OCI-LY1 (cell line): ENCODE data around the gene PSME4.
"Not testable (repeated sequence)": the region's sequence is repeated elsewhere in the genome, so short reads cannot be mapped to it uniquely, and the experiment has no call there.

Experiments used
- H2AFZ ChIP-seq: fragments of 200-600 bp; sonication (generic), shearing (Covaris generic); 2 replicates; pipeline ENCODE4 v1.6.0; 2014; ENCODE audit warnings: antibody characterized with exemption, mild to moderate bottlenecking, low read length
- H3F3A ChIP-seq: fragments of 200-600 bp; sonication (generic), shearing (Covaris generic); 2 replicates; pipeline ENCODE4 v1.6.0; 2014; ENCODE audit warnings: mild to moderate bottlenecking, antibody characterized with exemption, low read length, moderate library complexity; ENCODE audit not compliant: insufficient read depth
- H3K27ac ChIP-seq: fragments of 200-600 bp; sonication (generic); 2 replicates; pipeline ENCODE4 v1.5.1; 2014; ENCODE audit warnings: low read length, mixed run types, mild to moderate bottlenecking, low read depth; ENCODE audit not compliant: poor library complexity, severe bottlenecking
- H3K27me3 ChIP-seq: fragments of 200-600 bp; sonication (generic); 2 replicates; pipeline ENCODE4 v1.6.0; 2014; ENCODE audit warnings: antibody characterized with exemption, mild to moderate bottlenecking, low read length, moderate library complexity; ENCODE audit not compliant: insufficient read depth
- H3K36me3 ChIP-seq: fragments of 200-600 bp; sonication (generic); 2 replicates; pipeline ENCODE4 v1.6.1; 2014; ENCODE audit warnings: mild to moderate bottlenecking, antibody characterized with exemption, low read length, moderate library complexity, mixed read lengths; ENCODE audit not compliant: insufficient read depth
- H3K4me1 ChIP-seq: fragments of 200-600 bp; sonication (generic); 2 replicates; pipeline ENCODE4 v1.5.1; 2014; ENCODE audit warnings: mild to moderate bottlenecking, low read length, moderate library complexity; ENCODE audit not compliant: insufficient read depth, severe bottlenecking
- H3K4me2 ChIP-seq: fragments of 200-600 bp; sonication (generic), shearing (Covaris generic); 2 replicates; pipeline ENCODE4 v1.6.1; 2014; ENCODE audit warnings: low read length
- H3K4me3 ChIP-seq: fragments of 200-600 bp; sonication (generic); 2 replicates; pipeline ENCODE4 v1.5.1; 2014; ENCODE audit warnings: low read length, low read depth, mild to moderate bottlenecking, mixed read lengths; ENCODE audit not compliant: poor library complexity, severe bottlenecking
- H3K79me2 ChIP-seq: fragments of 200-600 bp; shearing (Covaris generic); 2 replicates; pipeline ENCODE4 v1.6.1; 2016; ENCODE audit warnings: mixed run types, low read length, mixed read lengths; ENCODE audit not compliant: insufficient read depth
- H3K9ac ChIP-seq: fragments of 200-600 bp; sonication (generic), shearing (Covaris generic); 2 replicates; pipeline ENCODE4 v1.6.1; 2014; ENCODE audit warnings: mild to moderate bottlenecking, low read length, mixed read lengths
- H3K9me2 ChIP-seq: fragments of 200-600 bp; sonication (generic), shearing (Covaris generic); 2 replicates; pipeline ENCODE4 v1.6.1; 2014; ENCODE audit warnings: low read depth, mild to moderate bottlenecking, low read length, mixed read lengths
- H3K9me3 ChIP-seq: fragments of 200-600 bp; shearing (Covaris generic); 2 replicates; pipeline ENCODE4 v1.6.1; 2014; ENCODE audit warnings: low read length, mixed read lengths
- H4K20me1 ChIP-seq: fragments of 200-600 bp; sonication (generic), shearing (Covaris generic); 2 replicates; pipeline ENCODE4 v1.6.0; 2016; ENCODE audit warnings: mild to moderate bottlenecking, low read length; ENCODE audit not compliant: insufficient read depth
- CTCF ChIP-seq: fragments of 200-600 bp; sonication (generic), shearing (Covaris generic); IDR thresholded peaks from 2 replicates; pipeline ENCODE4 v1.5.1; 2017; ENCODE audit warnings: mild to moderate bottlenecking, antibody characterized with exemption, low read length, moderate library complexity, mixed read lengths
- EZH2 ChIP-seq: fragments of 200-600 bp; sonication (generic), shearing (Covaris generic); IDR thresholded peaks from 2 replicates; pipeline ENCODE4 v1.8.0; 2017; ENCODE audit warnings: borderline replicate concordance, mixed run types, mild to moderate bottlenecking, antibody characterized with exemption, low read length, moderate library complexity, mixed read lengths

PSME4 gene

GRCh38 chr2:53823639-53824038, 147.2 kb downstream of the PSME4 start:
- H3K36me3 ChIP-seq, H3K27me3 ChIP-seq, H4K20me1 ChIP-seq, H3K4me2 ChIP-seq, H3K27ac ChIP-seq, H3K9me3 ChIP-seq, H3K9me2 ChIP-seq, H3K4me1 ChIP-seq, H3K9ac ChIP-seq, H3K4me3 ChIP-seq, H2AFZ ChIP-seq, H3K79me2 ChIP-seq, H3F3A ChIP-seq: not testable (repeated sequence)
- TF ChIP-seq CTCF: peak; percentile 33; the same call in 1 of the 2 replicates

GRCh38 chr2:53821810-53822209, 149.0 kb downstream of the PSME4 start:
- H3K9me2 ChIP-seq: no peaks in the 10 kb centered on the region
- H3K9ac ChIP-seq: no peak overlapping the region
- H2AFZ ChIP-seq: no peak overlapping the region
- H3K9me3 ChIP-seq: no peaks in the 10 kb centered on the region
- no peaks in the 10 kb centered on the region for H3F3A ChIP-seq
- H3K4me3 ChIP-seq: no peak overlapping the region
- TF ChIP-seq EZH2: no peak
- TF ChIP-seq CTCF: no peak
- no peak overlapping the region for H3K4me2 ChIP-seq
- no peaks in the 10 kb centered on the region for H3K27me3 ChIP-seq
- no peaks in the 10 kb centered on the region for H3K79me2 ChIP-seq
- H4K20me1 ChIP-seq: no peaks in the 10 kb centered on the region
- no peaks in the 10 kb centered on the region for H3K4me1 ChIP-seq
- peaks cover 15% of the 10 kb centered on the region for H3K36me3 ChIP-seq
- H3K27ac ChIP-seq: no peak overlapping the region

GRCh38 chr2:53820711-53821110, 150.1 kb downstream of the PSME4 start:
- TF ChIP-seq CTCF (no peak), EZH2 (no peak)
- no peak overlapping the region for H3K27ac ChIP-seq
- H3K4me2 ChIP-seq: no peak overlapping the region
- H4K20me1 ChIP-seq: no peaks in the 10 kb centered on the region
- H3K79me2 ChIP-seq: no peaks in the 10 kb centered on the region
- H3F3A ChIP-seq: no peaks in the 10 kb centered on the region
- H3K9me3 ChIP-seq: no peaks in the 10 kb centered on the region
- no peak overlapping the region for H3K9ac ChIP-seq
- no peaks in the 10 kb centered on the region for H3K9me2 ChIP-seq
- H3K4me3 ChIP-seq: no peak overlapping the region
- no peaks in the 10 kb centered on the region for H3K4me1 ChIP-seq
- H3K27me3 ChIP-seq: no peaks in the 10 kb centered on the region
- no peak overlapping the region for H2AFZ ChIP-seq
- peaks cover 25% of the 10 kb centered on the region for H3K36me3 ChIP-seq
